KG1 (cell line): ENCODE data around the gene GATAD1.
"Not testable (repeated sequence)": the region's sequence is repeated elsewhere in the genome, so short reads cannot be mapped to it uniquely, and the experiment has no call there.

ENCODE experiments used
- DNase-seq: peaks from one replicate; lab custom pipeline; 2025; lab: John Stamatoyannopoulos, UW

The GATAD1 gene

DNA sequence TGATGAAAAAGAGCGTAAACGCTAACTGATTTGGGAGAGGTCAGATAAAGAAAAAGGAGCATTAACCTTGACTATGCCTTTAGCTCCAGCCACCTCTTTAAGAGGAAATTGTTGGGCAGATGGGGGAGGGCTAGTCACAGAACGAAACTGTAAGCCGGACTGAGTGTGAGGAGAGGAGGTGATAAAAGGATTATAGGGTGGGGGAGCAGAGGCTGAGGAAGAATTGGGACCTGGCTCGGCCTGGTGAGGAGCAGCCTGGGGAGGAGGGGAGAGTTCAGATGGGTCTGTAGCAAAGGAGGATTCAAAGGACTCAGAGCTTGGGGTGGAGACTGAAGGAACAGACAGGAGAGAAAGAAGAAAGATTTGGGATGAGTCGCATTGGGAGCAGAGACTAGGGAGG lies 36.3 kb downstream of the GATAD1 start:
- not testable (repeated sequence) for DNase-seq

DNA sequence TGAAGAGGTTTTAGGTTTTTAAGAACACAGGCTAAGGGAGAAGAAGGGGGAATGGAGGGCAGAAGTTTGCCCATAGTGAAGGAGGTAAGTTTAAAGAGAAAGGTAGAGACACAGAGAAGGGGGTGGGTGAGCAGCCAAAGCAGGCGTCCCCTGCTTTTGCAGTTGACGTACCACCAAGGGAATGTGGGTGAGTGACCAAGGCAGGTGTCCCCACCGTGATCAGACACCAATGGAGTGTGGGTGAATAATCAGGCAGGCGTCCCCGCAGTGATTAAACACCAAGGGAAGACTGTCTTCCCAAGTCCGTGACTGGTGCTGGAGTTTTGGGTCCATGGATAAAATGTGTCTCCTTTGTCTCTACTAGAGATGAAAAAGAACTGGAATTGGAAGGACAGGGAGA lies 36.9 kb downstream of the GATAD1 start:
- not testable (repeated sequence) for DNase-seq

DNA sequence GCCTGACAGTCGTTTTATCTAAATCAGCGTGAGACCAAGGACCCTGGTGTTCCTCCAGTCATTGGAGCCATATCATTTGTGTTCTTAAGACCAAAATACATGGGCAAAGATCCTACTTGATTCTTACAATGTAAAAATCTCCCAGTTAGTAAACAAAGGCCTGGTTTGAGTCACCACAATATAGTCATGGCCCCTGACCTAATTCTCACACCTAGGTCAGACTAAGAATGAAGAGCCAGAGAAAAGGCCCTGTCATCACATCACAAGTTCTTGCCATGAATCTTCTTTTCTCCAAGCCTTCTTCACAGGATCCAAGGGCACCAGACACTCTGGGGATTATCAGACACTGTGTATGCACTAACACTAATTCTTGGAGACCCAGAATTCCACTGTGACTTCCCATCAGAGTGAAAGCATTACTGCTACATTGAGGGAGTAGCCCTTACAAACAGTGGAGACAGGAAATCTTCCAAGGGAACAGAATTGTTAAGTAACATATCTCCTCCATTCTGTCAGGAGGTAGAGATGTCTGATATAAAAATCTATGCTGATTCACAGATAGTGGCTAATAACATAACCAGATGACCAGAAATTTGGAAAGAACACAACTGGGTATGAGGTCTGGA lies 38.1 kb downstream of the GATAD1 start:
- DNase-seq: no peak

DNA sequence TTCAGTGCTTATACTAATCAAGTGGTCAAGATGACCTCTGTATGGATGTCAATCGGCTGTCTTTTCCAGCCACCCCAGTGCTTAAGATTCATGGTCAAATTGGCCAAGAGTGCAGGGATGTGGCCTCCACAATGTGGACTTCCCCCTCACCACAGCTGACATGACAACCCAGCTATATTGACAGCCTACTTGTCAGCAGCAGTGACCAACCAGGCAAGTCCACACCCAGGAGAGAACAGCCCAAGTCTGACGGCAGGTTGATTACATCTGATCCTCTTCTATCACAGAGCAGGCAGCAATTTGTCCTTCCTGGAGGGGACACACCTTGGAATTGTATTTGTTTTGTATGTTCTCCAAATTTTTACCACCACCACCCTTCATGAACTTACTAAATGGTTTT lies 38.7 kb downstream of the GATAD1 start:
- no peak for DNase-seq

DNA sequence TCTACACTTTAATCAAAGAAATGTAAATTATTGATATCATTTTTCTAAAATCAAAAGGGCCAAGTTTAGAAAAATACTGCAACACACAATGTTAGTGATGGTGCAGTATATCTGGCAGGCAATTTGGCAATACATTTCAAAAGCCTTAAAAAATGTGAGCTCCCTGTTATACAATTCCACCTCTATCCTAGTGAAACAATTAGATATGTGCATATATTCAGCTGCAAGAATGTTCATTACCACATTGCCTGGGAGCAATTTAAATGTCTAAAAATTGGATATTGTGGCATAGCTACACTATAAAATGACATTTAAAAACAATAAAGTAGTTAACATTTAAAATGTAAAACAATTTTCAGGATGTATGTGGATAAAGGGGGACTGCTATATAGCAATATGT lies 40.5 kb downstream of the GATAD1 start:
- no peak for DNase-seq

DNA sequence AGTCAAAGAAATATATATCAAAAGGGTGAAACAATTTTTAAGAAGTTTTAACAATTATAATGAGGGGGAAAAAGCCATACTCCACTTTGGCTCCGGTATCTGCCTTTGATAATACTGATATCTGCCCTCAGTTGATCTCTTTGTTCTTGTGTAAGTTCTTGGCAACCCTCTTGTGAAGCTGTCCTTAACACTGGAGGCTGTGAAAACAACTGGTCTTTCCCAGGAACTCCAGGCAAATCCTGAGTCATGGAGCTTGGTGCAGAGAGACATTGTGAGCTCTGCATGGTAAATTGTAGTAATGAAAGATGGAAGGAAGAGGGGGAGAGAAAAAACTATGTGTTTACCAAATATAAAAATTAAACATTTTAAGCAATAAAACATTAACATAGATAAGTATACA lies 42.4 kb downstream of the GATAD1 start:
- DNase-seq: no peak

DNA sequence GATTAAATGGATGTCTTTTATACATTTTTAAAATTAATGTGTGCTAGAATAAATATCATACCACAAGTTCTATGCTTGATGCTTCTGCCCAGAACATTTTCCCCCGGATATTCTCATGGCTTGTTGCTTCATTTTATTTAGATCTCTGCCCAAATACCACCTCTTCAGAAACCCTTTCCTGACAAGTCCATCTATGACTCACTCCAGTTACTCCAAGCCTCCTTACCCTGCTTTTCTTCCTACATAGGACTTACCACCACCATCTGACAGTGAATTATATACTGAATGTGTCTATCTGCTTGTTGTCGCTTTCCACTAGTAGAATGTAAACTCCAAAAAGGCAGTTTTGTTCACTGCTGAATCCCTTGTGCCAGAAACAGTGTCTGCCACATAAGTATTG lies 49.6 kb downstream of the GATAD1 start:
- DNase-seq: no peak

DNA sequence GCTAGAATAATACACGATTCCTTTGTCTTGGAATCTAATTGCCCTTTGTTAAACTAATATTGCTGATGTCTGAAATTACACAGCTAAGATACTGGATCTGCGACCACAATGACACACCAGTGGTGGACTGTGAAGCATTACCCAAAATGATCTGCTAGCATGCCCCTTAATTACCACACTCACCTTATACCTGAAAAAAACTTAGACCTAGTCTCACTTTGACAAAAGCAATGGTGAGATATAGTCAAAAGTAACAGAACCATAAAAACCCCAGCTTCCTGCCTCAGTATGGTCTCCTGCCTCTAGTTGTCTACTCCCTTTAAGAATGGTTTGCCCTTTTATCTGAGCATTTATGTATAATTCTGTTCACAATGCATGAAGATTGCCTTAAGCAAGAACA lies 51.3 kb downstream of the GATAD1 start:
- DNase-seq: no peak

DNA sequence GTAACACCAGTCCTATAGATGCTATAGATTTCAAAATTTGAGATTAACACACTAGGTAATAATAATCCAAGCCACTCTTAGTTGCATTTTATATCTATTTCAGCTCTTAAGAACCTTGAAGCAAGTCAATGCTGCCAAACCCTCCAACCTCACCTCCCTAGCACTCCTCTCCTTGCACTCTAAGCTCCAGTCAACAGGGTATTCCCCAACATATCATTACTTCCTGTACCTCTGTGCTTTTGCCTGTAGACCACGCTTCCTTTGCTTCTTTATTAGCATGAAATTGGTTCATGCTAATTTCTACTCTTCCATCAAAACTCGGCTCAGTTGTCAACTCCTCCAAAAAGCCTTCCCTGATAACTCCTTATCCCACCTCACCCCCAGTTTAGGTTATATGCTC lies 56.5 kb downstream of the GATAD1 start:
- DNase-seq: no peak

DNA sequence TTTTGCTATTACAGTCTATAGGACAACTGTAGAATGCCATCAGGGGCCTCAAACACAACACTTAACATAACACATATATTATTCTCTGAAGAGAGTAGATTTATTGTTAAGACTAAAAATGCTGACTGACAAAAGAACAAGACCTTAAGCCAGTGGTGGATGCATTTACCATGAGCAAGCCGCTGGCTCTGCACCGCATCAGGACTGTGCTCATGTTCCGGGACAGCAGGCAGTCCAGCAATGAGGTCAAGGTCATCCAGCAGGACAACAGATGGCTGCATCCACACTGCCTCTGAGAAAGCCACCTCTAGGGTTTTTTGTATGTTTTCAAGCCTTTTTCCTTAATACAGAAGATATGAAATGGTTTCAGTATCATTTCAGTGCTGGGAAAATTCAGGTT lies 57.3 kb downstream of the GATAD1 start:
- no peak for DNase-seq

DNA sequence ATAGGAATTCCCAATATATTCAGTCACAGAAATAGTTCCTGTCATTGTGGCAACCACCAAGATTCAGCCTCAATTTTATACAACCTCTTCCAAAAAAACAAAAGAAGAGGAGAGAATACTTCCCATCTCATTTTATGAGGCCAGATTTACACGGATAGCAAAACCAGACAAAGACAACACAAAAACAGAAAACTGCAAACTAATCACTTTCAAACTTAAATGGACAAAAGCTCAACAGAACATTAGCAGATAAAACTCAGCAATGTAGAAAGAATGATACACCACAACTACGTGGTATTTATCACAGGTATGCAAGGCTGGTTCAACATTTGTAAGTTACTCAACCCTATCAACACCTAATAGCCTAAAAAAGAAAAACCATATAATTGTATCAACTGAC lies 59.1 kb downstream of the GATAD1 start:
- no peak for DNase-seq

DNA sequence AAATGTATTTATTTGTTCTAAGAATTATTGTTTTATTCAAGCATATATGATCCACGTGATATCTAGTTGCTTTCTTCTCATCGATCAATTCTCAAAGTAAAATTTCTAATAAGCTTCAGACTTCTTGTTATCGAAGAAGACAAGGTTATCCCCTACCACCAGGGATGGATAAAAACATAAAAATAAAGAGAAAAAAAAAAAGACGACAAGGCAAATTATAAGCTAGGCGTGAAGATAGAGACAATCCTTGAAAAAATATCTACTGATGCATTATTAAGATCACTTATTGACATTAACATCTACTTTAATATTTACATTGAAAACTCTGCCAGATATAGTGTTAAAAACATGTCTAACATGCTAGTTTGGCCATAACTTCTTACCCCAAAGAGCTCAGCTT lies 61.7 kb downstream of the GATAD1 start:
- DNase-seq: no peak
